CD4-positive, CD25-positive, alpha-beta regulatory T cell (primary cell): ENCODE data around the gene BIN1. TPM values are rescaled to one million over a fixed set of nuclear protein-coding genes. Genes with fewer than 3 reads are reported as not detected.

Experiments used
- ATAC-seq, 2 donors: fragments of 150-1000 bp; cut with Tn5 transposase; one replicate each; pipeline ENCODE4 v1.10.0; 2021; ENCODE audit warnings: low read depth in 2 of 2, moderate number of reproducible peaks in 2 of 2, moderate library complexity in 1 of 2
- DNase-seq, 3 donors: peaks; one replicate each; pipeline versions ENCODE4 v3.0.0 to v3.0.0-alpha.2; 2012 to 2022; ENCODE audit warnings: mixed read lengths in 1 of 3
- H3K27ac ChIP-seq: one replicate; pipeline ENCODE4 v1.7.0; 2013; ENCODE audit warnings: mild to moderate bottlenecking, low read length; ENCODE audit not compliant: insufficient read depth, poor library complexity, severe bottlenecking
- H3K27me3 ChIP-seq: one replicate; pipeline ENCODE4 v1.7.0; 2013; ENCODE audit warnings: low read length; ENCODE audit not compliant: control insufficient read depth, insufficient read depth
- H3K36me3 ChIP-seq: one replicate; pipeline ENCODE4 v1.7.0; 2013; ENCODE audit warnings: mild to moderate bottlenecking, low read length, moderate library complexity; ENCODE audit not compliant: control insufficient read depth, insufficient read depth
- H3K4me1 ChIP-seq: 2 replicates; pipeline ENCODE4 v1.7.0; 2013; ENCODE audit warnings: mild to moderate bottlenecking, low read length; ENCODE audit not compliant: insufficient read depth, control insufficient read depth, poor library complexity, severe bottlenecking
- H3K4me3 ChIP-seq: one replicate; pipeline ENCODE4 v1.7.0; 2013; ENCODE audit warnings: low read depth, mild to moderate bottlenecking, low read length, moderate library complexity
- H3K9me3 ChIP-seq, 2 experiments: 1 replicate in 1 of 2; 2 replicates in 1 of 2; pipeline ENCODE4 v1.7.0; 2013; ENCODE audit warnings: low read length in 2 of 2, mild to moderate bottlenecking in 1 of 2, moderate library complexity in 1 of 2; ENCODE audit not compliant: control insufficient read depth in 2 of 2
- H3K27ac Mint-ChIP-seq, 3 donors: one replicate each; pipeline ENCODE4 v1.8.0; 2020 to 2022; ENCODE audit warnings: mild to moderate bottlenecking in 3 of 3, mixed read lengths in 3 of 3, moderate library complexity in 2 of 3
- H3K27me3 Mint-ChIP-seq: one replicate; pipeline ENCODE4 v1.8.0; 2022; ENCODE audit warnings: mild to moderate bottlenecking, mixed read lengths
- H3K36me3 Mint-ChIP-seq: one replicate; pipeline ENCODE4 v1.8.0; 2020; ENCODE audit warnings: mixed read lengths
- H3K4me1 Mint-ChIP-seq, 4 donors: one replicate each; pipeline ENCODE4 v1.8.0; 2020 to 2022; ENCODE audit warnings: mixed read lengths in 4 of 4, mild to moderate bottlenecking in 1 of 4
- H3K4me3 Mint-ChIP-seq, 4 donors: one replicate each; pipeline ENCODE4 v1.8.0; 2020 to 2022; ENCODE audit warnings: mild to moderate bottlenecking in 4 of 4, mixed read lengths in 4 of 4, moderate library complexity in 3 of 4
- H3K9me3 Mint-ChIP-seq, 7 donors: one replicate each; pipeline ENCODE4 v1.8.0; 2020 to 2022; ENCODE audit warnings: mixed read lengths in 7 of 7, mild to moderate bottlenecking in 3 of 7, moderate library complexity in 2 of 7
- polyA plus RNA-seq, 4 donors: library from polyadenylated mRNA; unstranded; fragments of 300-500 nt; fragmentation: Illumina TruSeq; gene quantifications; one replicate each; pipeline ENCODE4 v1.2.3, GENCODE V29; 2021
- total RNA-seq: library from RNA; stranded (reverse); gene quantifications from one replicate; pipeline ENCODE4 v1.2.3, GENCODE V29; 2022

The BIN1 gene
- total and polyA plus RNA-seq, 5 donors from 2014 or later: 131 to 228 (median 164) TPM

- Mint-ChIP-seq H3K9me3 (no peaks in the 10 kb centered on the region), H3K36me3 (peaks cover 16% of the 10 kb centered on the region), H3K4me1 (peaks cover 0 to 66% (median 36%) of the 10 kb centered on the region in 4 donors), H3K27me3 (no peaks in the 10 kb centered on the region), H3K27ac (peak overlapping the region; percentile 68 to 97 (median 86)), H3K4me3 (no peak overlapping the region)
- Histone ChIP-seq H3K9me3 (no peaks in the 10 kb centered on the region), H3K4me1 (peaks cover 25% of the 10 kb centered on the region), H3K36me3 (peaks cover 44% of the 10 kb centered on the region), H3K27me3 (no peaks in the 10 kb centered on the region), H3K4me3 (no peak overlapping the region), H3K27ac (no peak overlapping the region)
- no peak for DNase-seq
- no peak for ATAC-seq
Measured at GRCh38 chr2:127074358-127074757, 32.6 kb downstream of the BIN1 start.

- H3K4me1 ChIP-seq: peaks cover 11% of the 10 kb centered on the region
- ATAC-seq (no peak), DNase-seq (no peak)
- H3K27ac Mint-ChIP-seq: no peak overlapping the region
- peaks cover 0 to 57% (median 26%) of the 10 kb centered on the region in 4 donors for H3K4me1 Mint-ChIP-seq
- H3K4me3 Mint-ChIP-seq: no peak overlapping the region
- peaks cover 52% of the 10 kb centered on the region for H3K36me3 ChIP-seq
- no peak overlapping the region for H3K27ac ChIP-seq
- no peaks in the 10 kb centered on the region for H3K27me3 ChIP-seq
- H3K9me3 ChIP-seq: no peaks in the 10 kb centered on the region
- no peaks in the 10 kb centered on the region for H3K9me3 Mint-ChIP-seq
- no peak overlapping the region for H3K4me3 ChIP-seq
- H3K27me3 Mint-ChIP-seq: no peaks in the 10 kb centered on the region
- H3K36me3 Mint-ChIP-seq: peaks cover 15% of the 10 kb centered on the region
Measured at GRCh38 chr2:127072970-127073369, 34.0 kb downstream of the BIN1 start.

DNA sequence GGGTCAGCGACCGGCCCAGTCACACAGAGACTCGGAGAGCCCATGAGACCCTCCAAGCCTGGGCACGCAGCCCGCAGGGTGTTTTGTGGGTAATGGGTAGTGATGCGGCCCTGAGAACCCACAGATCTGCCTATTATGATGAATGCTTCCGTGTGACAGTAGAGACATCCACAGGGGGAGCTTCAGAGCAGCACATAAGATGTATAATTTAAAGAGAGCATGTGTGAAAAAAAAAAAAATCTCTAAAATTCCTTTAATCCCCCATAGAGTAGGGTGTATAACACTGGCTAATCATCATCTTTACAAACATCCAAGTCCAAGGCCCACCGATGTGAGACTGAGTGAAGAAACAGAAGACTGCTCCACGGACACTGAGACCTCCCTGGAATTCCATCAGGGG lies 34.6 kb downstream of the BIN1 start:
- ATAC-seq (no peak), DNase-seq (no peak)
- Histone ChIP-seq H3K27ac (no peak overlapping the region), H3K4me1 (peaks cover 5% of the 10 kb centered on the region), H3K9me3 (no peaks in the 10 kb centered on the region), H3K4me3 (no peak overlapping the region), H3K36me3 (peaks cover 57% of the 10 kb centered on the region), H3K27me3 (no peaks in the 10 kb centered on the region)
- H3K4me3 Mint-ChIP-seq: no peak overlapping the region
- H3K27ac Mint-ChIP-seq: no peak overlapping the region
- H3K4me1 Mint-ChIP-seq: peaks cover 0 to 54% (median 27%) of the 10 kb centered on the region in 4 donors
- H3K36me3 Mint-ChIP-seq: peaks cover 15% of the 10 kb centered on the region
- H3K9me3 Mint-ChIP-seq: no peaks in the 10 kb centered on the region
- H3K27me3 Mint-ChIP-seq: no peaks in the 10 kb centered on the region

DNA sequence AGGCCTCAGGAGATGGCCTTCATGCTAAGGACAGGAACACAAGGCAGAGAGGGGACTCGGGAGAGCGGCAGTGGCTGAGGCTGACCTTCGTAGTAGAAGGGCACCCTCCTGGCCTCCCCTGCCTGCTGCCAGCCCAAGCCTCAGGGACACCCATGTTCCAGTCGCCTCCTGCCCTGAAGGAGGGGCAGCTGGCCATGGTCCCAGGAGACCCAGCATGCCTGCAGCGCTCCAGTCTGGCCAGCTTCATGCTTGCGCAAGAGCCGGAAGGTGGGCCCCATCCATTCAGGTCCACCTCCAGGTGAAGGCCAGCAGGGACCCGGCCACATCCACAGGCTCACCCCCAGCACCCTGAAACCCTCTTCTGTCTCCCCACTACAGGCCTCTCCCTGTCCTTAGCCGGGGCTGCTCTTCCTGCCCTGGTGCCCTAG lies 35.0 kb downstream of the BIN1 start:
- Mint-ChIP-seq H3K27me3 (no peaks in the 10 kb centered on the region), H3K4me1 (peaks cover 0 to 50% (median 23%) of the 10 kb centered on the region in 4 donors), H3K27ac (peak overlapping the region in 1 of 3 donors; percentile 52), H3K9me3 (no peaks in the 10 kb centered on the region), H3K4me3 (no peak overlapping the region), H3K36me3 (peaks cover 15% of the 10 kb centered on the region)
- Histone ChIP-seq H3K4me3 (no peak overlapping the region), H3K27me3 (no peaks in the 10 kb centered on the region), H3K36me3 (peaks cover 62% of the 10 kb centered on the region), H3K9me3 (no peaks in the 10 kb centered on the region), H3K4me1 (peaks cover 5% of the 10 kb centered on the region), H3K27ac (no peak overlapping the region)
- ATAC-seq (no peak), DNase-seq (no peak)

GRCh38 chr2:127070221-127070620 lies 36.7 kb downstream of the BIN1 start:
- Histone ChIP-seq H3K36me3 (peaks cover 65% of the 10 kb centered on the region), H3K27me3 (no peaks in the 10 kb centered on the region), H3K4me1 (peaks cover 9% of the 10 kb centered on the region), H3K9me3 (no peaks in the 10 kb centered on the region), H3K4me3 (no peak overlapping the region), H3K27ac (no peak overlapping the region)
- Mint-ChIP-seq H3K36me3 (peaks cover 19% of the 10 kb centered on the region), H3K9me3 (no peaks in the 10 kb centered on the region), H3K4me1 (peaks cover 0 to 49% (median 17%) of the 10 kb centered on the region in 4 donors), H3K27me3 (no peaks in the 10 kb centered on the region), H3K27ac (no peak overlapping the region), H3K4me3 (no peak overlapping the region)
- DNase-seq: no peak
- no peak for ATAC-seq

GRCh38 chr2:127069536-127069935 lies 37.4 kb downstream of the BIN1 start:
- no peak for DNase-seq
- Histone ChIP-seq H3K4me3 (no peak overlapping the region), H3K27ac (no peak overlapping the region), H3K9me3 (no peaks in the 10 kb centered on the region), H3K27me3 (no peaks in the 10 kb centered on the region), H3K36me3 (peaks cover 62% of the 10 kb centered on the region), H3K4me1 (peaks cover 14% of the 10 kb centered on the region)
- no peak for ATAC-seq
- H3K4me1 Mint-ChIP-seq: peaks cover 0 to 45% (median 14%) of the 10 kb centered on the region in 4 donors
- H3K9me3 Mint-ChIP-seq: no peaks in the 10 kb centered on the region
- H3K36me3 Mint-ChIP-seq: peaks cover 19% of the 10 kb centered on the region
- peak overlapping the region; percentile 46 to 86 (median 76) for H3K27ac Mint-ChIP-seq
- no peaks in the 10 kb centered on the region for H3K27me3 Mint-ChIP-seq
- peak overlapping the region in 1 of 4 donors; percentile 72 for H3K4me3 Mint-ChIP-seq

GRCh38 chr2:127069003-127069402 lies 38.0 kb downstream of the BIN1 start:
- ATAC-seq: no peak
- H3K36me3 ChIP-seq: peaks cover 60% of the 10 kb centered on the region
- Mint-ChIP-seq H3K4me1 (peaks cover 0 to 40% (median 12%) of the 10 kb centered on the region in 4 donors), H3K27ac (peak overlapping the region in 2 of 3 donors; percentile 46 to 86), H3K9me3 (no peaks in the 10 kb centered on the region), H3K36me3 (peaks cover 19% of the 10 kb centered on the region), H3K4me3 (peak overlapping the region in 1 of 4 donors; percentile 72), H3K27me3 (no peaks in the 10 kb centered on the region)
- DNase-seq: no peak
- no peak overlapping the region for H3K4me3 ChIP-seq
- H3K4me1 ChIP-seq: peaks cover 16% of the 10 kb centered on the region
- H3K9me3 ChIP-seq: no peaks in the 10 kb centered on the region
- H3K27ac ChIP-seq: no peak overlapping the region
- H3K27me3 ChIP-seq: no peaks in the 10 kb centered on the region

DNA sequence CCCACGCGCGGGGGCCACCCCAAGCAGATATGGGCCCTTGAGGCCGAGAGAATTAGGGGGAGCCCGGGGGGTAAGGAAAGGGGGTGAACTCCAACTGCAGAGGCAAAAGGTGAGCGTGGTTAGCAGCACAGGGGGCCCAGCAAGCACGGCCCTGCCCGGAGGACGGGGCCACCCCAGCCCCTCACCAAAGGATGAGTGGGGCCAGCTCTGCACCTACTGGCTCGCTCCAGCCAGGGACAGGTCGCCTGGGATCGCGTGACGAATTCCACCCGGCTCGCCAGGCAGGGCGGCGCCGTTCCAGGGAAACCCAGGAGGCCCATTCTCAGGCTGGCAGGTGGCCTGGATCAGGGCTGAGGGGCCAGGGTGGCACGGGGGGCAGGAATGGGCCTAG lies 38.6 kb downstream of the BIN1 start:
- H3K4me1 Mint-ChIP-seq: peaks cover 0 to 38% (median 11%) of the 10 kb centered on the region in 4 donors
- H3K9me3 ChIP-seq: no peaks in the 10 kb centered on the region
- no peaks in the 10 kb centered on the region for H3K9me3 Mint-ChIP-seq
- H3K4me3 Mint-ChIP-seq: no peak overlapping the region
- ATAC-seq: no peak
- H3K4me1 ChIP-seq: peaks cover 16% of the 10 kb centered on the region
- peaks cover 63% of the 10 kb centered on the region for H3K36me3 ChIP-seq
- no peak overlapping the region for H3K27ac ChIP-seq
- no peaks in the 10 kb centered on the region for H3K27me3 ChIP-seq
- peak in 1 of 3 donors; percentile 14 for DNase-seq
- no peak overlapping the region for H3K4me3 ChIP-seq
- peak overlapping the region in 1 of 3 donors; percentile 58 for H3K27ac Mint-ChIP-seq
- H3K27me3 Mint-ChIP-seq: no peaks in the 10 kb centered on the region
- peaks cover 19% of the 10 kb centered on the region for H3K36me3 Mint-ChIP-seq
